ENCODE data around the gene OR7G1.
"Not testable (repeated sequence)": the region's sequence is repeated elsewhere in the genome, so short reads cannot be mapped to it uniquely, and the experiment has no call there.

The OR7G1 gene

GRCh38 chr19:9076901-9077300 is 38.7 kb downstream of the OR7G1 start:
- no peak for DNase-seq

- no peak for DNase-seq
Measured at GRCh38 chr19:9075064-9075949, 40.3 kb downstream of the OR7G1 start.

GRCh38 chr19:9073806-9074205 is 41.8 kb downstream of the OR7G1 start:
- DNase-seq, result no peak

- not testable (repeated sequence) for DNase-seq
Measured at GRCh38 chr19:9071720-9072119, 43.8 kb downstream of the OR7G1 start.

- no peak for DNase-seq
Measured at GRCh38 chr19:9070066-9070465, 45.5 kb downstream of the OR7G1 start.

GRCh38 chr19:9065457-9066014 is 50.0 kb downstream of the OR7G1 start:
- DNase-seq, result no peak
